Calu3 (cell line): Measurements from ENCODE around the gene SRMS. TPM values are rescaled to one million over a fixed set of nuclear protein-coding genes. Genes with fewer than 3 reads are reported as not detected.

ENCODE experiments used
- BruUV-seq: library from RNA; stranded (reverse); fragments of 400-500 nt; replicated peaks from 2 replicates; lab custom pipeline; 2021; lab: Mats Ljungman, UMichigan
- CTCF ChIA-PET: fragments of 300-600 bp; sonication (Branson Sonifier 250); formaldehyde crosslinking; loops from one replicate; lab custom pipeline; 2022; ENCODE audit warnings: antibody characterized with exemption; lab: Charles Lee
- DNase-seq: peaks from one replicate; pipeline ENCODE4 v3.0.0; 2022
- H3K27ac Mint-ChIP-seq: one replicate; pipeline ENCODE4 v1.8.0; 2022; ENCODE audit warnings: mixed read lengths; ENCODE audit not compliant: unreplicated experiment
- H3K27me3 Mint-ChIP-seq: one replicate; pipeline ENCODE4 v1.8.0; 2022; ENCODE audit warnings: mixed read lengths; ENCODE audit not compliant: unreplicated experiment
- H3K36me3 Mint-ChIP-seq: one replicate; pipeline ENCODE4 v1.8.0; 2022; ENCODE audit warnings: mild to moderate bottlenecking, moderate library complexity, mixed read lengths; ENCODE audit not compliant: insufficient read depth, unreplicated experiment
- H3K4me1 Mint-ChIP-seq: one replicate; pipeline ENCODE4 v1.8.0; 2022; ENCODE audit warnings: mild to moderate bottlenecking, low read depth, mixed read lengths; ENCODE audit not compliant: unreplicated experiment
- H3K4me3 Mint-ChIP-seq: one replicate; pipeline ENCODE4 v1.8.0; 2022; ENCODE audit warnings: mild to moderate bottlenecking, low read depth, moderate library complexity, mixed read lengths; ENCODE audit not compliant: unreplicated experiment
- H3K9me3 Mint-ChIP-seq: one replicate; pipeline ENCODE4 v1.8.0; 2022; ENCODE audit warnings: low read depth, mixed read lengths; ENCODE audit not compliant: unreplicated experiment
- CTCF ChIP-seq: fragments of 200-600 bp; IDR thresholded peaks from one replicate; pipeline ENCODE4 v1.8.0; 2022; ENCODE audit warnings: antibody characterized with exemption; ENCODE audit not compliant: unreplicated experiment
- intact Hi-C: fragments of 100-400 bp; cut with micrococcal nuclease; formaldehyde crosslinking; loops from one replicate; pipeline ENCODE4 v1.10.0; 2022; ENCODE audit not compliant: unreplicated experiment
- total RNA-seq: library from RNA; stranded (reverse); gene quantifications from 2 replicates; pipeline ENCODE4 v1.2.3, GENCODE V29; 2022

SRMS gene
- total RNA-seq, 1 experiment from 2014 or later, result not detected

GRCh38 chr20:63493563-63494020, 54.0 kb downstream of the SRMS start:
- H3K4me3 Mint-ChIP-seq, result no peak overlapping the region
- no TSS peak for BruUV-seq
- DNase-seq, result no peak
- peaks cover 77% of the 10 kb centered on the region for H3K36me3 Mint-ChIP-seq
- intact Hi-C loops, result no loop called here
- TF ChIP-seq CTCF, result no peak
- H3K9me3 Mint-ChIP-seq, result peaks cover 7% of the 10 kb centered on the region
- H3K27ac Mint-ChIP-seq, result no peak overlapping the region
- no peaks in the 10 kb centered on the region for H3K27me3 Mint-ChIP-seq
- H3K4me1 Mint-ChIP-seq, result no peaks in the 10 kb centered on the region
- CTCF ChIA-PET, result interaction anchor here (0.6 to 0.7 kb wide), 2 partner anchors 12 to 15 kb away, joined by 3 to 5 read pairs; no protein-coding TSS in a partner anchor

GRCh38 chr20:63492982-63493381, 54.6 kb downstream of the SRMS start:
- BruUV-seq, result no TSS peak
- intact Hi-C loops, result no loop called here
- H3K4me1 Mint-ChIP-seq, result no peaks in the 10 kb centered on the region
- no peak overlapping the region for H3K4me3 Mint-ChIP-seq
- no peaks in the 10 kb centered on the region for H3K27me3 Mint-ChIP-seq
- H3K9me3 Mint-ChIP-seq, result peaks cover 7% of the 10 kb centered on the region
- H3K27ac Mint-ChIP-seq, result no peak overlapping the region
- CTCF ChIA-PET, result interaction anchor here (0.5 to 0.6 kb wide), 3 partner anchors 9 to 131 kb away, joined by 3 to 5 read pairs (median 5); no protein-coding TSS in a partner anchor
- no peak for DNase-seq
- TF ChIP-seq CTCF, result no peak
- peaks cover 73% of the 10 kb centered on the region for H3K36me3 Mint-ChIP-seq

GRCh38 chr20:63492518-63492917, 55.0 kb downstream of the SRMS start:
- intact Hi-C loops, result no loop called here
- Mint-ChIP-seq H3K4me1 (no peaks in the 10 kb centered on the region), H3K9me3 (peaks cover 7% of the 10 kb centered on the region), H3K27me3 (no peaks in the 10 kb centered on the region), H3K27ac (no peak overlapping the region), H3K4me3 (no peak overlapping the region), H3K36me3 (peaks cover 70% of the 10 kb centered on the region)
- no TSS peak for BruUV-seq
- DNase-seq, result no peak
- no peak for TF ChIP-seq CTCF
- CTCF ChIA-PET, result interaction anchor here (0.5 to 0.6 kb wide), 2 partner anchors 9 to 130 kb away, joined by 3 to 5 read pairs; no protein-coding TSS in a partner anchor

- intact Hi-C loops, result no loop called here
- no TSS peak for BruUV-seq
- H3K27ac Mint-ChIP-seq, result no peak overlapping the region
These were observed 55.8 kb downstream of the SRMS start for GRCh38 chr20:63491635-63492230.

More at GRCh38 chr20:63491635-63492230, 55.8 kb downstream of the SRMS start:
- Mint-ChIP-seq H3K36me3 (peaks cover 70% of the 10 kb centered on the region), H3K9me3 (peaks cover 7% of the 10 kb centered on the region), H3K4me1 (no peaks in the 10 kb centered on the region), H3K27me3 (no peaks in the 10 kb centered on the region), H3K4me3 (no peak overlapping the region)
- CTCF ChIA-PET, result no interaction called here
- DNase-seq, result no peak
- TF ChIP-seq CTCF, result no peak
